DND-41 (cell line): ENCODE measurements around the gene CTNNBL1.

Source experiments
- ATAC-seq: fragments of 200-7000 bp; cut with Tn5 transposase; 3 replicates; pipeline ENCODE4 v1.9.1; 2021; ENCODE audit warnings: low read depth; ENCODE audit not compliant: insufficient read depth
- DNase-seq: peaks from one replicate; pipeline ENCODE4 v3.0.0-alpha.2; 2020
- H2AFZ ChIP-seq: 2 replicates; pipeline ENCODE4 v1.6.0; 2012; ENCODE audit warnings: low read depth, low read length
- H3K27ac ChIP-seq: 2 replicates; pipeline ENCODE4 v1.5.1; 2012; ENCODE audit warnings: low read length, inconsistent platforms
- H3K27me3 ChIP-seq: fragments of 200-600 bp; sonication (generic); 2 replicates; pipeline ENCODE4 v1.6.0; 2012; ENCODE audit warnings: low read length, mild to moderate bottlenecking, inconsistent platforms; ENCODE audit not compliant: insufficient read depth, poor library complexity
- H3K36me3 ChIP-seq: 2 replicates; pipeline ENCODE4 v1.5.1; 2012; ENCODE audit warnings: low read length, inconsistent platforms; ENCODE audit not compliant: insufficient read depth
- H3K4me1 ChIP-seq: 2 replicates; pipeline ENCODE4 v1.5.1; 2012; ENCODE audit warnings: mild to moderate bottlenecking, low read length; ENCODE audit not compliant: insufficient read depth
- H3K4me2 ChIP-seq: 2 replicates; pipeline ENCODE4 v1.6.0; 2012; ENCODE audit warnings: mild to moderate bottlenecking, moderate library complexity, low read length, inconsistent platforms; ENCODE audit not compliant: insufficient read depth
- H3K4me3 ChIP-seq, 2 experiments: fragments of 200-600 bp in 1 of 2; shearing (Covaris generic) in 1 of 2; 2 replicates each; pipeline ENCODE4 v1.5.1; 2012 to 2016; ENCODE audit warnings: inconsistent platforms in 2 of 2, low read length in 2 of 2, mild to moderate bottlenecking in 2 of 2, low read depth in 1 of 2, moderate library complexity in 1 of 2
- H3K79me2 ChIP-seq: 2 replicates; pipeline ENCODE4 v1.6.0; 2012; ENCODE audit warnings: low read length, inconsistent platforms; ENCODE audit not compliant: insufficient read depth
- H3K9ac ChIP-seq: 2 replicates; pipeline ENCODE4 v1.6.0; 2012; ENCODE audit warnings: low read depth, mild to moderate bottlenecking, inconsistent platforms, low read length, moderate library complexity
- H3K9me3 ChIP-seq: 2 replicates; pipeline ENCODE4 v1.5.1; 2012; ENCODE audit warnings: low read length, moderate library complexity, mild to moderate bottlenecking, inconsistent platforms; ENCODE audit not compliant: insufficient read depth, severe bottlenecking
- H4K20me1 ChIP-seq: 2 replicates; pipeline ENCODE4 v1.6.0; 2012; ENCODE audit warnings: low read length; ENCODE audit not compliant: insufficient read depth
- EZH2 ChIP-seq: IDR thresholded peaks from 3 replicates; pipeline ENCODE4 v1.6.1; 2012; ENCODE audit warnings: borderline replicate concordance, low read depth, mild to moderate bottlenecking, moderate library complexity, low read length, inconsistent platforms; ENCODE audit not compliant: severe bottlenecking
- TF ChIP-seq, protein P1 (sequence below): IDR thresholded peaks from 2 replicates; pipeline ENCODE4 v1.5.1; 2012; ENCODE audit warnings: borderline replicate concordance, low read length, moderate library complexity, mild to moderate bottlenecking; ENCODE audit not compliant: poor library complexity, severe bottlenecking; ENCODE audit errors: extremely low read depth

Gene CTNNBL1

DNA sequence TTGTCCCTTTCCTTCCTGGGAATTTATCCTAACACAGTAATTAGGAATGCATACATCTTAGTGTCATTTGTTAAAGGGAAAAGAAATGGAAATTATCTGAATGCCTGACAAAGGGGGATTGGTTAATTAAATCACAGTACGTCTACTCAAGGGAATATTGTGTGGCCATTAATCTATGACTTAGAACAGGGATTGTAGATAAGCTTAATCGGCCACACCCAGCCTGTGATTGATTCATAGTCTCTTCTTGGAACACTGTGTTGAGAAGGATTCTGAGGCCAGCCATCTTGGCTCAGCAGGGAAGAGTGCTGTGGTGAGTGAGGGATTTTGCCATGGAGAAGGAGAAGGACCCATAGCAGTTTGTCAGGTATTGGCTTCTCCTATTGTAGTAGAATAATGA lies 50.5 kb downstream of the CTNNBL1 start:
- no peaks in the 10 kb centered on the region for H3K9me3 ChIP-seq
- H3K4me2 ChIP-seq: no peak overlapping the region
- ATAC-seq (no peak), DNase-seq (no peak)
- H3K27ac ChIP-seq: no peak overlapping the region
- no peaks in the 10 kb centered on the region for H3K4me1 ChIP-seq
- no peaks in the 10 kb centered on the region for H3K27me3 ChIP-seq
- H3K4me3 ChIP-seq: no peak overlapping the region
- peaks cover 43% of the 10 kb centered on the region for H3K36me3 ChIP-seq
- H3K9ac ChIP-seq: no peak overlapping the region
- H3K79me2 ChIP-seq: no peaks in the 10 kb centered on the region
- no peaks in the 10 kb centered on the region for H4K20me1 ChIP-seq
- H2AFZ ChIP-seq: no peak overlapping the region
- TF ChIP-seq, protein P1, sequence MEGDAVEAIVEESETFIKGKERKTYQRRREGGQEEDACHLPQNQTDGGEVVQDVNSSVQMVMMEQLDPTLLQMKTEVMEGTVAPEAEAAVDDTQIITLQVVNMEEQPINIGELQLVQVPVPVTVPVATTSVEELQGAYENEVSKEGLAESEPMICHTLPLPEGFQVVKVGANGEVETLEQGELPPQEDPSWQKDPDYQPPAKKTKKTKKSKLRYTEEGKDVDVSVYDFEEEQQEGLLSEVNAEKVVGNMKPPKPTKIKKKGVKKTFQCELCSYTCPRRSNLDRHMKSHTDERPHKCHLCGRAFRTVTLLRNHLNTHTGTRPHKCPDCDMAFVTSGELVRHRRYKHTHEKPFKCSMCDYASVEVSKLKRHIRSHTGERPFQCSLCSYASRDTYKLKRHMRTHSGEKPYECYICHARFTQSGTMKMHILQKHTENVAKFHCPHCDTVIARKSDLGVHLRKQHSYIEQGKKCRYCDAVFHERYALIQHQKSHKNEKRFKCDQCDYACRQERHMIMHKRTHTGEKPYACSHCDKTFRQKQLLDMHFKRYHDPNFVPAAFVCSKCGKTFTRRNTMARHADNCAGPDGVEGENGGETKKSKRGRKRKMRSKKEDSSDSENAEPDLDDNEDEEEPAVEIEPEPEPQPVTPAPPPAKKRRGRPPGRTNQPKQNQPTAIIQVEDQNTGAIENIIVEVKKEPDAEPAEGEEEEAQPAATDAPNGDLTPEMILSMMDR: no peak
- no peak for TF ChIP-seq EZH2

DNA sequence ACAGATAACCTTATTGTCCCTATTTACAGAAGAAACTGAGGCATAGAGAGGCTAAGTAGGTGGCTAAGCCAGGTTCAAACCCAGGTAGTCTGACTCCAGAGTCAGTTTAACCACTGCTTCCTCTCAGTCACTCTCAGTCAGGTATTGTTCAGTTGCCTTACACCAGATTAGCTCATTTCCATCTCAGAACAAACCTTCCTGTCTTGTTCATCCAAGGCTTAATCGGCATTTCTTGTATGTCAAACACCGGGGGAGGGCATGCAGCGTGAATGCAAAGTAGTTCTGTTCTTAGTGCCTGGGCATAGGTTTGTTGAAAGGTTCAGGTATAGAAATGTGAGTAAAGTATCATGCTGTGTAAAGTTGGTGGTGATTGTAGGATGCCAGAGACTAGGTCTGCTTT lies 51.7 kb downstream of the CTNNBL1 start:
- H3K4me1 ChIP-seq: no peaks in the 10 kb centered on the region
- H4K20me1 ChIP-seq: no peaks in the 10 kb centered on the region
- no peak for DNase-seq
- H3K4me3 ChIP-seq: no peak overlapping the region
- peaks cover 41% of the 10 kb centered on the region for H3K36me3 ChIP-seq
- no peak overlapping the region for H3K9ac ChIP-seq
- H3K79me2 ChIP-seq: no peaks in the 10 kb centered on the region
- H3K27ac ChIP-seq: no peak overlapping the region
- no peak overlapping the region for H3K4me2 ChIP-seq
- no peak overlapping the region for H2AFZ ChIP-seq
- H3K9me3 ChIP-seq: no peaks in the 10 kb centered on the region
- ATAC-seq: no peak
- TF ChIP-seq, protein P1: no peak
- no peak for TF ChIP-seq EZH2
- H3K27me3 ChIP-seq: no peaks in the 10 kb centered on the region

DNA sequence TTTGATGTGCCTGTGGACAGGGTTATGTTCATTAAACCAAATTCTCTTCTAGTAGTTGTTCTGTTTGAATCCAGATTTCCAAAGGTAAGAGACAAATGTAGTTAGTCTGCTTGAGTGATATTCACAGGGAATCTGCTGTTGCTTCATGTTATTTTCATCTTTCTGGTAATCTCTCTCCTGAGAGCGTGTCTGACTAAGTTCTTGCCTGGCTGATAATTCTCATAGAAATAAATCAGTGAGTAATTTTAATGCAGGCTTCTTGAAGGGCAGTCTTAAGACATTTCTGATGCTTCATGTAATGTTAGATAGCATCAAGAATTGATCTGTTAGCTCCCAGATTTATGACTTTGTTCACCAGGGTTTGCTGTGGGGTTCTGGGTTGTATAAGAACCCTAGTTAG lies 54.2 kb downstream of the CTNNBL1 start:
- H3K79me2 ChIP-seq: no peaks in the 10 kb centered on the region
- H3K9me3 ChIP-seq: no peaks in the 10 kb centered on the region
- H3K27me3 ChIP-seq: no peaks in the 10 kb centered on the region
- H4K20me1 ChIP-seq: no peaks in the 10 kb centered on the region
- no peak overlapping the region for H2AFZ ChIP-seq
- DNase-seq (no peak), ATAC-seq (no peak)
- no peak overlapping the region for H3K4me2 ChIP-seq
- no peaks in the 10 kb centered on the region for H3K4me1 ChIP-seq
- H3K36me3 ChIP-seq: peaks cover 60% of the 10 kb centered on the region
- no peak overlapping the region for H3K4me3 ChIP-seq
- H3K27ac ChIP-seq: no peak overlapping the region
- H3K9ac ChIP-seq: no peak overlapping the region
- TF ChIP-seq EZH2: no peak
- TF ChIP-seq, protein P1: no peak

DNA sequence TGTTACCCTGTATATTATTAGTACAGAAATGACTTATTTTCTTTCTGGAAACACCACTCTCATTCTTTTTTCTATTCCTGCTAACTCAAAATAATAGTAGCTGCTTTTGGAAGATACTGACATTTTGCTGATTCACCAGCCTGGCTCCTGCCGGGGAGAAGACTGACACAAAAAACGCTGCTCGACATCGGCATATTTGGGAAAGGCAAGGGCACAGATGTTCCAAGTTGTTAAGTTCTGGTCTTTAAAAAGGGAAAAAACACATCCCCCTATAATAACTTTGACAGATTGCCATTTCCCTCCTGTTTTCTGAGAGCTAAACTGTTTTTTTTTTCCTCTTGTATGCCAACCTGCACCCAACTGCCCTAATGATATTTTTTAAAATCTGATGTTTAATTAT lies 55.4 kb downstream of the CTNNBL1 start:
- Histone ChIP-seq H3K27me3 (no peaks in the 10 kb centered on the region), H3K9ac (no peak overlapping the region), H3K36me3 (peaks cover 63% of the 10 kb centered on the region), H3K27ac (no peak overlapping the region), H3K4me3 (no peak overlapping the region), H3K79me2 (no peaks in the 10 kb centered on the region), H3K9me3 (no peaks in the 10 kb centered on the region), H3K4me1 (no peaks in the 10 kb centered on the region), H2AFZ (no peak overlapping the region), H4K20me1 (no peaks in the 10 kb centered on the region), H3K4me2 (no peak overlapping the region)
- DNase-seq (no peak), ATAC-seq (no peak)
- no peak for TF ChIP-seq EZH2
- TF ChIP-seq, protein P1: no peak
